Epithelial cell of proximal tubule (primary cell): Measurements from ENCODE around the gene NPBWR2. TPM values are rescaled to one million over a fixed set of nuclear protein-coding genes. Genes with fewer than 3 reads are reported as not detected.

ENCODE experiments used
- DNase-seq: peaks from one replicate; pipeline ENCODE4 v3.0.0-alpha.2; 2011; ENCODE audit warnings: low read depth
- H3K4me3 ChIP-seq: 2 replicates; pipeline ENCODE4 v1.5.1; 2011; ENCODE audit warnings: low read depth, mild to moderate bottlenecking, low read length
- total RNA-seq: library from RNA; depleted of rRNA; stranded (reverse); fragments of >200 nt; gene quantifications from 2 replicates; pipeline ENCODE4 v1.2.3, GENCODE V29; 2015
- TF ChIP-seq, protein P1 (sequence below): conservative IDR thresholded peaks from 2 replicates; pipeline ENCODE4 v1.5.1; 2012; ENCODE audit warnings: low read depth, mild to moderate bottlenecking, low read length

The NPBWR2 gene
- total RNA-seq, 1 donor from 2014 or later, result not detected

DNA sequence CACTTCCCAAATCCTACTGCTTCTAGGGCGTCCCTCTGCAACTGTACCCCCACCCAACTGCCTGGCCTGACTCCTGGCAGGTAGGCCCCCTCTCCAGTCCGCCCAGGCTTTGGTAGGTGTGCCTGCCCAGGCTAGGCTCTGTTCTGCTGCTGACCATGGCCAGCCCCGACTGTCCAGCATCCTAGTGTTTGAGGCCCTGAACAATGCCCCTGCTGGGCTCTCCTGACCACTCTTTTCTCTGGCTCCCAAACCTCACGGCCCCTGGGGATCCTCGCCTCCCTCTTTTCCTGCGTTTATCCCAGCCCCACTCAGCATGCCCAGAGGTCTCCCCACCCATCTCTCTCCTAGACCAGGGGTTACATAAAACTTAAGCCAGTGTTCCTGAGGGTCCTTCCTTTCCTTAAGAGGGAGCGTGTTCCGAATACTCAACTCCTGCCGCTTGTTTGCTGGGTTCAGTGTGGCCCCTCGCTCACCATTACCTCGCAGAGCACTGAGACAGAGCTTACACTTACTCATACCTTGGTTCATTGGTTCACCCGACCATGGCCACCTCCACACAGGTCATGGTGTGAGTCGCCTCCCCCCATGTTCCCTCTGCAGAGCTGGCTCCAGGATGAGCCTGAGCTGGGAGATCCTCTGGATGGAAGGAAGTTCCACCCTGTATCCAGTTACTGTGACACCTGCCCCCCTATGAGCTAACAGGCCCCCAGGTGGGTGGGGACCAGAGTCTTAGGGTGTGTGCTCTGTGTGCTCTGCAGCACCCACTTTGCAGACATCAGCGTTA, 35.8 kb upstream of the NPBWR2 start:
- no peak overlapping the region for H3K4me3 ChIP-seq
- DNase-seq, result no peak
- TF ChIP-seq, protein P1, sequence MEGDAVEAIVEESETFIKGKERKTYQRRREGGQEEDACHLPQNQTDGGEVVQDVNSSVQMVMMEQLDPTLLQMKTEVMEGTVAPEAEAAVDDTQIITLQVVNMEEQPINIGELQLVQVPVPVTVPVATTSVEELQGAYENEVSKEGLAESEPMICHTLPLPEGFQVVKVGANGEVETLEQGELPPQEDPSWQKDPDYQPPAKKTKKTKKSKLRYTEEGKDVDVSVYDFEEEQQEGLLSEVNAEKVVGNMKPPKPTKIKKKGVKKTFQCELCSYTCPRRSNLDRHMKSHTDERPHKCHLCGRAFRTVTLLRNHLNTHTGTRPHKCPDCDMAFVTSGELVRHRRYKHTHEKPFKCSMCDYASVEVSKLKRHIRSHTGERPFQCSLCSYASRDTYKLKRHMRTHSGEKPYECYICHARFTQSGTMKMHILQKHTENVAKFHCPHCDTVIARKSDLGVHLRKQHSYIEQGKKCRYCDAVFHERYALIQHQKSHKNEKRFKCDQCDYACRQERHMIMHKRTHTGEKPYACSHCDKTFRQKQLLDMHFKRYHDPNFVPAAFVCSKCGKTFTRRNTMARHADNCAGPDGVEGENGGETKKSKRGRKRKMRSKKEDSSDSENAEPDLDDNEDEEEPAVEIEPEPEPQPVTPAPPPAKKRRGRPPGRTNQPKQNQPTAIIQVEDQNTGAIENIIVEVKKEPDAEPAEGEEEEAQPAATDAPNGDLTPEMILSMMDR, result no peak

DNA sequence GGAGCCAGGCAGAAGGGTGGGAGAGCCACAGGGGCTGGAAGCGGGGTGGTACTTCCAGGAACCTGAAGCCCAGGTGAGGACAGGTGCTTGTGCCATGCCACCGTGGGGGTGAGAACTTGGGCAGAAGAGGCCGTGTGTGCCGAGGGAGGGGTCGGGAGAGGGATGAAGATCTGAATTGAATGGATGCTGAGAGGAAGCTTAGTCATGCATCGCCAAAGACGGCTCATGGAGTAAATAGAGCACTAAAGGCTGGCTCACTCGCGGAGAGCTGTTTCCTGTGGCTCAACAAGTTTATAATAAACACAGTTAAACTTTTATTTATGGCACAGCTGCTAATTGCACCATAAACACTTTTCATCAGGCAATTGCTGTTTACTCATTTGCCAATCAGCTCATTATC, 35.2 kb upstream of the NPBWR2 start:
- no peak overlapping the region for H3K4me3 ChIP-seq
- DNase-seq, result no peak
- TF ChIP-seq, protein P1, result no peak

DNA sequence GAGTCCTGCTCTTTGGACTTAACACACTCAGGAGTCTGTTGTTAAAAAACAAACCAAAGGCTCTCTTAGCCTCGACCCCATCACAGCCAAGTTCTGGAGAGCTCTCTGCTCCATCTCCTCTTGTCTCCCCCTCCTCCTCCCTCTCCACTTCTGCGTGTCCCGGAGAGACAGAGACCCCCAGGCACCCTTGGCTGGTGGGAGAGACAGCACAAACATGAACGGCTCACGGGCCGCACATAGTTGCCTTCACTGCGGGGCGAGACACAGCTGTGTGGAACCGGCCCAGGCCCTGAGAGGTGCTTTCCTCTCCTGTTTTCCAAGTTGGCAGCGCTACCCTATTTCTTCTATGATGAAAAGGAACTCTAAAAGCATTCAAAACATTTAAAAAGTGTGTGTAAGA, 33.6 kb upstream of the NPBWR2 start:
- DNase-seq, result no peak
- H3K4me3 ChIP-seq, result no peak overlapping the region
- TF ChIP-seq, protein P1, result no peak

DNA sequence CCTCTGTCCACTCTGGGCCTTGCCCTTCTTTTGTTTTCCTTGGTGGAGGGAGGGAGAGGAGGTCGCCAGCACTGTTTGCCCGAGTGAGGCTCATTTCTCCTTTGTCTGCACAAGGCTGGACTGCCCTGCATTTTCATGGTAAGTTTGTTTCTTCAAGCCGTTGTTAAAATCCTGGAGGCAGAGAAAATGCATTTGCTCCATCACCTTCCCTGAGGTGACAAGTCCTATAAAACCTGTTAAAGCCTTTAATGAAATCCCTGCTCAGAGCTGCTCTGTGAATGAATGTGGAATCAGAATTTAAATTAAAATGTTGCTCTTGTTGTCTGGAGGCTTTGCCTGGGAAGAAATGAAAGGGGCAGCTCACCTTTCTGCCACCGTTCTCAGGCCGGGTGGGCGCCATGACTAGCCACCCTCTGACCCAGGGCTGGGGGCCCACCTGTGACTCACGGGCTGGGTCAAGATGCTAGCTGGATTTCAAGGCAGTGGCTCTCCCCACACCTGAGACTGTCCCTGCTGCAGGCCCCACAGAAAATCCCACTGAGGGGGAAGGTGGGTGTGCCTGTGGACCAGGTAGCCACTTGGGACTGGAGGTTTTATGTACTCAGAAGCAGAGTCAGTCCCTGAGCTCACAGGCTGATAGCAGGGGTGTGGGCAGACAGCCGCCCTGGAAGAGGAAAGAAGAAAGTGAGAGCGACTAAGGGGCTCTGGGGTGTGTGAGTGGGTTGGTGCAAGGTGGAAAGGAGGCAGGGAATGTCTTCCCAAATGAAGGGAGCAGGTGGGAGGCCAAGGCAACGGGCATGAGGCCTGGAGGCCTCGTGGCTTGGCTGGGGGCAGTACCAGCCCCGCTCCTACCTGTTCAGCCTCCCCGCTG, 32.9 kb upstream of the NPBWR2 start:
- TF ChIP-seq, protein P1, result no peak
- H3K4me3 ChIP-seq, result no peak overlapping the region
- no peak for DNase-seq

DNA sequence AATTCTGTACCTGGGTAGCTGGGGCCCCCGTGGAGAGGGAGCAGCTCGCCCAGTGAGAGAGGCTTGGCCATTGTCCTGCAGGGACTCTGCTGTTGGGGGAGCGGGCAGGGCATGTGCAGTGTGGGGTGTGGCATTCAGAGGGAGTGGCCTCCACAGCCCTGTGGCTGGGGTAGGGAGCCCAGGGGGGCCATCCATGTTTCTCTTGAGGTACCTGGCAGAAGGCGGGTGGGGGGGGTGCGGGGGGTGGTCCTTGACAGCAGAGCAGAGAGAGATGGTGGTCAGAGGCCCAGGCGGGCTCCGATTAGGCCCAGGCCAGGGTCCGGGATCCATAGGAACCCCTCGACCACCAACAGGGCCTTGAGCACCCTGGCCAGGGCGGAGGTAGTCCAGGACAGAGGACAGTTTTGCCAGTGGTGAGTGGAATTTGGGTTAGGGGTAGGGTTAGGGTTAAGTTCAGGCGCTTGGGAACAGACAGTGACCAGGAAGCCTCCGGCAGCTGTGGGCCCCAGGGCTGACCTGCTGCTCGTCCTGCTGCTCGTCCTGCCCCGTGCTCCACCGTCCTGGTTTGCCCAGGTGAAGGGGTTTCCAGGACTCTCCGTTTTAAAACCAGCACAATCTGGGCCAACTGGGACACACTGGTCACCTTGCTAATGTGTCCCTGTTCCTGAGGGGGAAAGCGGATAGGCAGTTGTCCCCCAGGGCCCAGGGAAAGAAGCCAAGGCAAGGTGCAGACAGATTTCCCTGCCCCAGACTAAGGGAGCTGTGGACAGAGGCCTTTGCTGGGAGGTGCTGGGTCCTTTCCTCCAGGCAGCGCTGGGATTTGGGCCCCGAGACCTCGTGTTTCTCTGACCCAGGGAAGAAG, 32.1 kb upstream of the NPBWR2 start:
- H3K4me3 ChIP-seq, result no peak overlapping the region
- no peak for DNase-seq
- TF ChIP-seq, protein P1, result no peak

DNA sequence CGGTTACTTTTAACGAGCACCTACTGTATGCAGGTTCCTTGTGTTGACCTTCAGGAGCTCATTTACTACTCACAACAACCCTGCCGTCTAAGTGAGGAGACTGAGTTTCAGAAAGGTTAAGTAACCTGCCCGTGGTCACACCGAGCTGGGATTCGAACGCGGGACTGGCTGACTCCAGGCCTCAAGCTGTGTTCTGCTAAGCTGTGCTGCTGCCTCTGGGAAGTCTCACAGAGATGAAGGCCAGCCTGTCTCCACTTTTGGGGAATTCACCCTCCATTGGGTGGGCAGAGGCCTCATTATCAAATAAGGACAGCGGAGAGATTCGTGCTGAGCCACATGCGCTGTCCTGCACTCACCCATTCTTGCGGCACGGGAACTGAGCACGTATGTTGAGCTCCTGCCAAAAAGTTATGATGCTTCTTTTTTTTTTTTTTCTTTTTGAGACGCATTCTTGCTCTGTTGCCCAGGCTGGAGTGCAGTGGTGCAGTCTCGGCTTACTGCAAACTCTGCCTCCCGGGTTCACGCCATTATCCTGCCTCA, 31.0 kb upstream of the NPBWR2 start:
- DNase-seq, result no peak
- H3K4me3 ChIP-seq, result no peak overlapping the region
- TF ChIP-seq, protein P1, result no peak
